ENCODE measurements around the gene KDM8. TPM values are rescaled to one million over a fixed set of nuclear protein-coding genes. Genes with fewer than 3 reads are reported as not detected.
"Not testable (repeated sequence)": the region's sequence is repeated elsewhere in the genome, so short reads cannot be mapped to it uniquely, and the experiment has no call there.

The KDM8 gene
- total RNA-seq, 1 experiment from 2014 or later: 5.0 TPM

DNA sequence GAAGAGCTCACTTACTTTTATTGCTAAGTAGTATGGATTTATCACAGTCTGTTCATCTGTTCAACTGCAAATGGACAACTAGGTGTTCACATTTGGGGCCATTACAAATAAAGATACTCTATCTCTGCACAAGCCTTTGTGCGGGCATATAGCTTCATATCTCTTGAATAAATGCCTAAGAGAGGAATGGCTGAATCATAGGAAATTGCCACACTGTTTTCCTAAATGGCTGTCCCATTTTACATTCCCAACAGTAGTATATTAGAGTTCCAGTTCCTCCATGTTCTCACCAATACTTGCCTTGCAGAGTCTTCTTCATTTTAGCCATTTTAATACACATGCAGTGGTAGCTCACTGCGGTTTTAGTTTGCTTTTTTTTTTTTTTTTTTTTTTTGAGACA, 44.7 kb downstream of the KDM8 start:
- Histone ChIP-seq H3K4me2 (ENCODE audit: low read length) (no peak overlapping the region), H3K27ac (ENCODE audit: low read length) (no peak overlapping the region), H3F3A (ENCODE audit: low read length, unreplicated experiment) (no peaks in the 10 kb centered on the region), H3K27me3 (ENCODE audit: low read length) (no peaks in the 10 kb centered on the region), H3K4me3 (ENCODE audit: low read length) (no peak overlapping the region), H3K4me1 (ENCODE audit: insufficient read depth, low read length) (peaks cover 52% of the 10 kb centered on the region), H3K36me3 (ENCODE audit: low read depth, low read length) (no peaks in the 10 kb centered on the region), H2AFZ (ENCODE audit: low read length) (no peak overlapping the region), H3K9ac (ENCODE audit: low read length) (no peak overlapping the region), H4K20me1 (ENCODE audit: low read length) (no peaks in the 10 kb centered on the region), H3K9me3 (ENCODE audit: low read length) (no peaks in the 10 kb centered on the region), H3K79me2 (ENCODE audit: low read length) (peaks cover 17% of the 10 kb centered on the region), H3K9me2 (replicated peaks; ENCODE audit: low read length) (no peaks in the 10 kb centered on the region)
- no peak for ATAC-seq
- ChIA-PET CTCF (no interaction called here), POLR2A (ENCODE audit: unreplicated experiment) (no interaction called here)
- no peak for TF ChIP-seq EZH2phosphoT487 (IDR thresholded peaks at IDR 0.05; ENCODE audit: borderline replicate concordance, low read length)
- TF ChIP-seq EZH2 (IDR thresholded peaks at IDR 0.05; ENCODE audit: low read length, unreplicated experiment): no peak
- TF ChIP-seq, protein P1, sequence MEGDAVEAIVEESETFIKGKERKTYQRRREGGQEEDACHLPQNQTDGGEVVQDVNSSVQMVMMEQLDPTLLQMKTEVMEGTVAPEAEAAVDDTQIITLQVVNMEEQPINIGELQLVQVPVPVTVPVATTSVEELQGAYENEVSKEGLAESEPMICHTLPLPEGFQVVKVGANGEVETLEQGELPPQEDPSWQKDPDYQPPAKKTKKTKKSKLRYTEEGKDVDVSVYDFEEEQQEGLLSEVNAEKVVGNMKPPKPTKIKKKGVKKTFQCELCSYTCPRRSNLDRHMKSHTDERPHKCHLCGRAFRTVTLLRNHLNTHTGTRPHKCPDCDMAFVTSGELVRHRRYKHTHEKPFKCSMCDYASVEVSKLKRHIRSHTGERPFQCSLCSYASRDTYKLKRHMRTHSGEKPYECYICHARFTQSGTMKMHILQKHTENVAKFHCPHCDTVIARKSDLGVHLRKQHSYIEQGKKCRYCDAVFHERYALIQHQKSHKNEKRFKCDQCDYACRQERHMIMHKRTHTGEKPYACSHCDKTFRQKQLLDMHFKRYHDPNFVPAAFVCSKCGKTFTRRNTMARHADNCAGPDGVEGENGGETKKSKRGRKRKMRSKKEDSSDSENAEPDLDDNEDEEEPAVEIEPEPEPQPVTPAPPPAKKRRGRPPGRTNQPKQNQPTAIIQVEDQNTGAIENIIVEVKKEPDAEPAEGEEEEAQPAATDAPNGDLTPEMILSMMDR (conservative IDR thresholded peaks at IDR 0.05; ENCODE audit: low read depth, low read length): no peak
- intact Hi-C loops (cut with micrococcal nuclease): no loop called here
- DNase-seq: no peak
- no TSS peak for BruUV-seq (replicated peaks)

DNA sequence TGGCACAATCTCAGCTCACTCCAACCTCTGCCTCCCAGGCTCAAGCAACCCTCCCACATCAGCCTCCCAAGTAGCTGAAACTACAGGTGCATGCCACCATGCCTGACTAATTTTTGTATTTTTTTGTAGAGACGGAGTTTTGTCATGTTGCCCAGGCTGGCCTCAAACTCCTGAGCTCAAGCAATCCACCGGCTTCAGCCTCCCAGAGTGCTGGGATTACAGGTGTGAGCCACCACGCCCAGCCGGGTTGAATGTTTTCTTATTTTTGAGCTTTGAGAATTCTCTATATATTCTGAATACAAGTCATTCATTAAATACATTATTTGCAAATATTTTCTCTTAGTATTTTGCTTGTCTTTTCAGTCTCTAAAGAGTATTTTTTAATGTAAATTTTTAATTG, 45.6 kb downstream of the KDM8 start:
- H3K4me1 ChIP-seq (ENCODE audit: insufficient read depth, low read length): peaks cover 51% of the 10 kb centered on the region
- H3F3A ChIP-seq (ENCODE audit: low read length, unreplicated experiment); H2AFZ ChIP-seq (ENCODE audit: low read length); DNase-seq; BruUV-seq (replicated peaks); CTCF ChIA-PET; H3K4me3 ChIP-seq (ENCODE audit: low read length); H3K9ac ChIP-seq (ENCODE audit: low read length); H3K27ac ChIP-seq (ENCODE audit: low read length); H3K27me3 ChIP-seq (ENCODE audit: low read length); H3K9me2 ChIP-seq (replicated peaks; ENCODE audit: low read length); POLR2A ChIA-PET (ENCODE audit: unreplicated experiment); H4K20me1 ChIP-seq (ENCODE audit: low read length); H3K9me3 ChIP-seq (ENCODE audit: low read length); H3K36me3 ChIP-seq (ENCODE audit: low read depth, low read length); ATAC-seq; intact Hi-C loops (cut with micrococcal nuclease): not testable (repeated sequence)
- H3K79me2 ChIP-seq (ENCODE audit: low read length): peaks cover 14% of the 10 kb centered on the region
- H3K4me2 ChIP-seq (ENCODE audit: low read length): peak overlapping the region; percentile 30; the same call in 1 of the 2 replicates

DNA sequence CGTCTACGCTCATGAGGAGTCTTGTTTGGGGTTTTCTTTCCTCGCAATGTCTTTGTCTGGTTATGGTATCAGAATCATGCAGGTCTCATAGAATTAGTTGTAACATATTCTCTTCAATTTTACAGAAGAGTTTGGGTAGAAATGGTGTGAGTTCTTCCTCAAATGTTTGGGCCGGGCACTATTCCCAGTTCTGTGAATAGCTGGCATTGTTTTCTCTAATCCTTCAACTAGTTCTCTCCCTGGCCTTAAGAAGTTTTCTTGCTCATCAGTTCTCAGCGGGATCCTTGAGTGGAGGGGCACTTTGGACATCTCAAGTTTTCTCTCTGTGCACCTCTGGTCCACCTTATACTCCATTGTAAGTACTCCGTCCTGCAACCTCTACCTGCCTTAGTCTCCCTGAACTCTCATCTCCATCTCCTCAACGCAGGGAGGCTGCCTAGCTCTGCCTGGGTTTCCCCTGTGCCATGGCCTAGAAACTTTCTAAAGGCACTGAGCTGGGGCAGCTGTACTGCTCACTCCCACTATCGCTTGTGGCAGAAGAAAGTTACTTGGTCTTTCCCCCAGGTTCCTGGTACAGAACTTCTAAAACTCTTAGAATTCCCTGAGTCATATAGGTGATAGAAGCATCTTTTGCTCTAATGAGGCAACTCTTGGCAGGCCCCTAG, 48.3 kb downstream of the KDM8 start:
- no peak overlapping the region for H3K9ac ChIP-seq (ENCODE audit: low read length)
- H3K9me3 ChIP-seq (ENCODE audit: low read length): no peaks in the 10 kb centered on the region
- no peaks in the 10 kb centered on the region for H3K36me3 ChIP-seq (ENCODE audit: low read depth, low read length)
- H3K27ac ChIP-seq (ENCODE audit: low read length): no peak overlapping the region
- POLR2A ChIA-PET (ENCODE audit: unreplicated experiment): no interaction called here
- no peaks in the 10 kb centered on the region for H4K20me1 ChIP-seq (ENCODE audit: low read length)
- intact Hi-C loops (cut with micrococcal nuclease): no loop called here
- CTCF ChIA-PET: no interaction called here
- TF ChIP-seq EZH2phosphoT487 (IDR thresholded peaks at IDR 0.05; ENCODE audit: borderline replicate concordance, low read length): no peak
- TF ChIP-seq, protein P1 (conservative IDR thresholded peaks at IDR 0.05; ENCODE audit: low read depth, low read length): no peak
- TF ChIP-seq EZH2 (IDR thresholded peaks at IDR 0.05; ENCODE audit: low read length, unreplicated experiment): no peak
- ATAC-seq (no peak), DNase-seq (no peak)
- no peaks in the 10 kb centered on the region for H3F3A ChIP-seq (ENCODE audit: low read length, unreplicated experiment)
- H3K27me3 ChIP-seq (ENCODE audit: low read length): no peaks in the 10 kb centered on the region
- peaks cover 33% of the 10 kb centered on the region for H3K4me1 ChIP-seq (ENCODE audit: insufficient read depth, low read length)
- no peak overlapping the region for H3K4me2 ChIP-seq (ENCODE audit: low read length)
- H3K4me3 ChIP-seq (ENCODE audit: low read length): no peak overlapping the region
- H2AFZ ChIP-seq (ENCODE audit: low read length): no peak overlapping the region
- BruUV-seq (replicated peaks): no TSS peak
- no peaks in the 10 kb centered on the region for H3K9me2 ChIP-seq (replicated peaks; ENCODE audit: low read length)
- no peaks in the 10 kb centered on the region for H3K79me2 ChIP-seq (ENCODE audit: low read length)
